Left renal cortex interstitium (tissue), 4 donors: ENCODE measurements around the gene SUN1. TPM values are rescaled to one million over a fixed set of nuclear protein-coding genes. Genes with fewer than 3 reads are reported as not detected.
"Not testable (repeated sequence)": the region's sequence is repeated elsewhere in the genome, so short reads cannot be mapped to it uniquely, and the experiment has no call there.

ENCODE experiments used
- DNase-seq, 4 donors: peaks; one replicate each; pipeline ENCODE4 v3.0.0-alpha.2; 2013; ENCODE audit warnings: low read depth in 4 of 4, low spot score in 2 of 4, missing footprints in 1 of 4
- polyA plus RNA-seq, 4 donors: library from polyadenylated mRNA; unstranded; fragments of 120-200 nt; gene quantifications; one replicate each; pipeline ENCODE4 v1.2.1, GENCODE V29; 2013; ENCODE audit not compliant: insufficient read length in 4 of 4

SUN1 gene
- polyA plus RNA-seq, 4 donors: 107 to 191 (median 147) TPM

DNA sequence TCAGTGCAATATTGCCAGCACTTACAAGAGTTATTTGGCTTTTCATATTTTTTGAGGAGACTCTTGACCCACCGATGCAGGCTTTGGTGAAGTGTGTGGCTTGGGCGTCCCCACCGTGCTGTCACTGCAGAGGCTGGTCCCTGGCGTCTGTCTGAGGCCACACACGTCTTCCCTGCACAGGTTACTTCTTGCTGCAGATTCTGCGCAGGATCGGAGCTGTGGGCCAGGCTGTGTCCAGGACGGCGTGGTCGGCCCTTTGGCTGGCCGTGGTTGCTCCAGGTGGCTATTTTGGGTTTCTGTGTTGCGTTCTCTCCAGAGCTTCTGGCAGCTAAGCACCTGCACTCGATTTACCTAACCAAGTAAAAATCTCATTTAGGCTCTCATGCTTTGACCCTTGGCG lies 18.9 kb downstream of the SUN1 start:
- DNase-seq: no peak

DNA sequence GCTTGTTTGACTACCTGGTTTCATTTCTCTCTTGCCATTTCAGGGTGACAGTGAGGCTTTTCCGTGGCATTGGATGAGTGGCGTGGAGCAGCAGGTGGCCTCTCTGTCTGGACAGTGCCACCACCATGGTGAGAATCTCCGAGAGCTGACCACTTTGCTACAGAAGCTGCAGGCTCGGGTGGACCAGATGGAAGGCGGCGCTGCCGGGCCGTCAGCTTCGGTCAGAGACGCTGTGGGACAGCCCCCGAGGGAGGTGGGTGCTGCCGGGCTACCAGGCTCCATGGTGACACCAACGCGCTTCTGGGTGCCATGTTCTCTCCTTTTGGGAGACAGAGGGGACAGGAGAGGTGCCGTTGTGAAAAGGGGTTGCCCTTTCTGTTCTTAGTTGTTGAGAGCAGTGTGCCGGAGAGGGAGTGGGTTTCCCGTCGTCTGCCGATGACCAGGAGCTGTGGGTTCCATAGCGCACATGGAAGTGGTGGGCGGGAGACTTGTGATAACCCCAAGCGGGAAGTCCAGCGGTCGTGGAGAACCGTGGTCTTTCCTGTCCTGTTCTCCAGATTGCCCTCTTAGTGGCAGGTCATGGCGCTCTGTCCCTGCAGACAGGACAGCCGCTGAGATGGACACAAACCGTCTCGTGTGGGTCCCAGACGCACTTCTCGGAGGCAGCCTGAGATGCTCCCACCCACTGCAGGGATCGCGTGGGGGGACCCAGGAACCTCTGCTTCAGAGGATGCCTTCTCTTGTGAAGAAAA lies 21.3 kb downstream of the SUN1 start:
- no peak for DNase-seq

DNA sequence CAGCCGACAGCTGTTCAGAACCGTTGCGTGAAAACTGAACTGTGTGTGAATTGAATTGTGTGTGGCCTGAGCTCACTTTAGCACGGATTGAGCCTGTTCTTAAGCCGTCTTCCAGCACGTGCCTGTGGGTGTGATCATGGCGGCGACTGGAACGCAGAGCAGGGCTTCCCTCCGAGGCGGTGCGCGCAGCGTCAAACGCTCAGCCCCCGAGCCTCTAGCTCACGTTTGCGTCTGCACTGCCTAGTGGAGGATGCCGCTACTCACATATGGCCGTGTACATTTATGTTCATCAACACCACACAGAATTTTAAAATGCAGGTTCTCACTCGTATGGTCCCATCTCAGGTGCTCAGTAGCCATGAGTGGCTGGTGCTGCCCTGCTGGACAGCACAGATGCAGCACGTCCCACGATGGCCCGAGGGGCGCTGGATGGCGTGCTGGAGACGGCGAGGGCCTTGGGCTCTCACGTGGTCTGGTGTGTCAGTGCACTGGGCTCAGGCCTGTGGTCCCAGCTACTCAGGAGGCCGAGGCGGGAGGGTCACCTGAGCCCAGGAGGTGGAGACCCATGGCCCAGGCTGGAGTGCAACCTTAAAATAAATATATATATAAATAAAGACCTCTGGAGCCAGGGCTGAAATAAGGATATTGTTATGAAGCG lies 22.0 kb downstream of the SUN1 start:
- no peak for DNase-seq

DNA sequence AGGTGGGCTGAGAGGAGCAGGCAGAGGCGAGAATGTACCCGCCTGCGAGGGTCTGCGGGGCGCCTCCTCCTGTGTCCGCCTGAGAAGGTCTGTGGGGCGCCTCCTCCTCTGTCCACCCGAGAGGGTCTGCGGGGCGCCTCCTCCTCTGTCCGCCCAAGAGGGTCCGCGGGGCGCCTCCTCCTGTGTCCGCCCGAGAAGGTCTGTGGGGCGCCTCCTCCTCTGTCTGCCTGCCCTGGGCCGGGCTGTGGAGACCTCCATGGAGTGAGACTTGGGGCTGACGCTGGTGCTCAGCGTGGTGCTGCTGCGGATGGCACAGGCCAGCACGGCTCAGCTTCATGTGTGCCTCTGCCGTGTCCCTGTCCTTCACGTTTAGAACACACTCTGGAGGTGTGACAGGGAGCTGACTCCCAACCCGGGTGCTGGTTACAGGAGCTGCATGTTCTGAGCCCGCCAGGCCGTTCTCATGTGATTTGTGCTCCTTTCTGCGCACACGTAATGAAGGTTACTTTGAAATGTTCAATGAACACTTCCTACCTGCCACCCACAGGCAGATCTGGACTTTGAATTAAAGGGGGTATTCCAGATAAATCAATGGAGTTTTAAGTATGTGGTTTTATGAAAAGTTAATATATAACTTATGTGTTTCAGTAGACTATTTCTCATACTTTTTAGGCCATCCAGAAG lies 23.6 kb downstream of the SUN1 start:
- no peak for DNase-seq

DNA sequence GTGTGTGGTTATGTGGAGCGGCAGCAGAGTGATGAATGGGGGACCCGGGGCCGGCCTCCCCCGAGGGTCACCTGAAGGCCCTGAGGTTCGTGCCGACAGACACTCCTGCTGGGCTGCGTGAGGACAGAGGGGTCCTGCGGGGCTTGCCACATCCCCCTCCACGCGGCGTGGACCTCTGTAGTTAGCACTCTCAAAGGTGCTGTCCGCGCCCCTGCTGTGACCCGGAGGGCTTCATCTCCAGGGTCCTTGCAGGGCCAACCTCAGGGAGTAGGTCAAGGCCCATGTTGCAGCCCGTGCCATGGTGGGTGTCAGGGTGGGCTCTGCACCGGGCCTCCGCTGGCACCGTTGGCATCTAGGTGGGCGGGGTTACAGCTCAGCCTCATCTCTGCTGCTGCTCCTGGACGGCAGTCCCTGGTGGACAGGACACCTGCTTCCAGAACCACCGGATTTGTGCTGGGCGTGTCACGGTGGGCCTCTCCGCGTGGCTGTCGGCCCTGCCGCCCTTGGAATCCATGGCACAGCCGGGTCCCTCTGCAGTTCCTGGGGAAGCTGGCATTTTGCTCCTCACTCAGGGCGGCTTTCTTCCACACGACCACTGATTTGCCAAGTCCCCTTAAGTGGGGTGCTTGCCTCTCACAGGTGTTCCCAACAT lies 24.3 kb downstream of the SUN1 start:
- DNase-seq: no peak

DNA sequence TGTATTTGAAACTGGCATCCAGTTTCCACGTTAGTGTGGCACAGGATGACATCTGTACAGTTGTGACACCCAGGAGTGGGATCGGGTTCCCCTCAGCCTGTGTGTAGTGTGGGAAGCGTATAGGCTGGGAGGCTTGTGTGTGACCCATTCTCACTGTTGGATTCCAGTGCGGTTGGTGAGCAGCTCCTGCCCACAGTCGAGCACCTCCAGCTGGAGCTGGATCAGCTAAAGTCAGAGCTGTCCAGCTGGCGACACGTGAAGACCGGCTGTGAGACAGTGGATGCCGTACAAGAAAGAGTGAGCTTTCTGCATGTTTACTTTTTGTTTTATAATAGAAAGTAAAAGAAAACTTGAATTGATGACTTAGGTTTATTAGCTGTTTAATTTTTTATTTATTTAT lies 25.4 kb downstream of the SUN1 start:
- DNase-seq: no peak

DNA sequence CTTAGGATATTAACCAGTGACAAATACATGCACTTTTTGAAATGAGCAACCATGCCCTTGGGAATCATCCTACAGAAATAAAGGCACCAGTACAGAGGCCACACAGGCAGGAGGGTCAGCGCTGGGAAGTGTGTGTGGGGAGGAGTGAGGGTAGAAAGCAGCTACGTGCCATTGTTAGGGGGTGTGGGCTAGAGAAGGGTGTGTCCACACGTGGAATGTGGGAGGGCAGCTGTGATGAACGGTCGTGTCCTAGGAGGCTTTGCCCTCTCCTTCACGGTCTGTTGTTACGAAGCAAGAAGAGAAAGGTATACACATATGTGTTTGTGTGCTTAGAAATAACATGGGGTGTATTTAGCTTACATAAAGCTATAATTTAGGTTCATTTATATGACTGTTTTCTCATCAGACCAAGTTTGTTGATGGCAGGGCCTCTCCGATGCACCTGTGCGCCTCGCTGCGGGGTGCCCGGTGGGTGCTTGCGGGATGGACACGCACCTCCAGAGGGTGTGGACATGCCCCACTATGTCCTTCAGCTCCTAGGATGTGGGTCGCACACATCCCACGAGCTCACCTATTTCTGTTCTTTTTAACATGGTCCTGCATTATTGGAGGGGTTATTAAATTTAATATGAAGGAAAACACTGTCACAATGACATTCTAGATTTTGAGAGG lies 27.2 kb downstream of the SUN1 start:
- DNase-seq: no peak

DNA sequence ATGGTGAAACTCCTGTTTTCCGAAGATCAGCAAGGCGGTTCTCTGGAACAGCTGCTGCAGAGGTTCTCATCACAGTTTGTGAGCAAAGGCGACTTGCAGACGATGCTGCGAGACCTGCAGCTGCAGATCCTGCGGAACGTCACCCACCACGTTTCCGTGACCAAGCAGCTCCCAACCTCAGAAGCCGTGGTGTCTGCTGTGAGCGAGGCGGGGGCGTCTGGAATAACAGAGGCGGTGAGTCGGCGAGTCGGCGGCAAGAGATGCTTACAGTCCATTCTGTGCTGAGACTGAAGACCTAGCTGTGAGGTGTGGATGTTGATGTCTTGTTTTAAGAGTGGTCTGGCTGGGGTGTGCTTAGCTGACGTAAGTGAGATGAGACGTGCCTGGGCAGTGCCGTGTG lies 27.9 kb downstream of the SUN1 start:
- DNase-seq: no peak

DNA sequence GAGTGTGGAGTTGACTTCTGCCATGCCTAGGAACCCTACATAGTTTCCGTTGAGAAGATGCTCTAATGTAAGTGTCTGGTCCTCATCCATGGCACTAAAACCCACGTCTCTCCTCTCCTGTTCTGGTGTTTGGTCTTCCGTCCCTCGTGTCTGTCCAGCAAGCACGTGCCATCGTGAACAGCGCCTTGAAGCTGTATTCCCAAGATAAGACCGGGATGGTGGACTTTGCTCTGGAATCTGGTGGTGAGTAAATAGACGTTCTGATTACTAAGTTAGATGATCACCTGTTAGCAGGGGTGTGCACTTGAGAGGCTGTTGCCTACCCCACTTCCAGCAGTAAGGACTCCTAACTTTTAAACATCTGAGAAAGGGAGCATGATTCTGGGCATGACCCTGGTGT lies 28.9 kb downstream of the SUN1 start:
- DNase-seq: no peak

DNA sequence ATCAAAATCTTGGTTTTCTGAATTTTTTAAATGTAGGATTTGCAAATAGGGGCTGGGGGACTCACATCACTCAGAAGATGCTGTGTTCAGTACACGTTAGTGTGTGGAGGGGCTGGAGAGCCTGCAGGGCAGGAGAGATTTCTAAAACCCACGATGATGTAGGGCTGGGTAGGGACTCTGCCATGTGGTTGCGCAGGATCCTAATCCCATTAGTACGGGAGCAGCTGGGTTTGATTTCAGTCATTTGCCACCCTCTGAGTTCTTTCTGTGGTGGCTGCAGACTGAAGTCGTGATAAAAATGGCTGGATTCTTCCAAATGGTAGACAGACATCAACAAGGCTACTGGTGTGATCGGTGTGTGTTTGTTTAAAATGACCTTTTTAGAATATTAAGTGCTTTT lies 29.9 kb downstream of the SUN1 start:
- no peak for DNase-seq

DNA sequence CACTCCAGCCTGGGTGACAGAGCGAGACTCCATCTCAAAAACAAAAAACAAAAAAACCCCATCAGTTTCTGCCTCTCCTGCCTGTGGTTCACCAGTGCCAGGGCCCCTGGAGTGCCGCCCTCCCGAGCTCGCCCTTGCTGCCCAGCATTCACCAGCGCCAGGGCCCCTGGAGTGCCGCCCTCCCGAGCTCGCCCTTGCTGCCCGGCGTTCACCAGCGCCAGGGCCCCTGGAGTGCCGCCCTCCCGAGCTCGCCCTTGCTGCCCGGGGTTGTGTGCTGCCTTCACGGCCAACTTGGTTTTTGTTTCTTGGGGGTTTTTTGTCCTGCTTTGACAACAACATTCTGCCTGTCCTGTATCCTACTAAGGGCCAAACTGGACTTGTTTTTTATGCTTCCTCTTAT lies 30.8 kb downstream of the SUN1 start:
- DNase-seq: no peak

DNA sequence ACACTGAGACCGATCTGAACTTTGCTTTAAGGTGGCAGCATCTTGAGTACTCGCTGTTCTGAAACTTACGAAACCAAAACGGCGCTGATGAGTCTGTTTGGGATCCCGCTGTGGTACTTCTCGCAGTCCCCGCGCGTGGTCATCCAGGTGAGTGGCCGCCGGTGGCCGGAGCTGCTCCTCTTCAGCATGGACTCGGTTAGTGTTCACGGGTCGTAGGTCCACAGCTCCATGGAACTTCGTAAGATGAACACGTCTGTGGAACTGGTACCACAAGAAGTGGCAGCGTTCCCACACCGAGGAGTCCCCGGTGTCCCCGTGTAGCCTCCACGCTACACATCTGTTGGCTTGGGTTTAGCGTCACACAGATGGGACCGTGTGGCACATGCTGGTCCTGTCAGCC lies 33.6 kb downstream of the SUN1 start:
- no peak for DNase-seq

DNA sequence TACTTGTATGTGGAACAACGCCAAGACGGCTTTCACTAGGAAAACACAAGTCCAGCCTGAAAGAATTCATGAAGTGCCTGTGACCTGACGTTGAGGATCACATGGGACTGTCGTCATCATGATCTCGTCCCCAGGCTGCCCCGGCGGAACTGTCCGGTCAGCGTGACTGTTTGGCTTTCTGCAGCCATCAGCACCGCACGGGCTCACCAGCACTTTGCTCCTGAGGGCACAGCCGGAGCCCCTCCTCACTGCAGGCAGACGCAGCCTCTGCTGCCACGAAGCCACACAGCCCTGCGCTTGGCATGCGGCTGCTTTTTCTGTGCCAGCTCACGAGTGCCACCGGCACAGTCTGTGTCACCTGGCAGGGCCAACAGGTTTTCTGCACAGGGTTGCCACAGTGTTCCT lies 34.7 kb downstream of the SUN1 start:
- no peak for DNase-seq

DNA sequence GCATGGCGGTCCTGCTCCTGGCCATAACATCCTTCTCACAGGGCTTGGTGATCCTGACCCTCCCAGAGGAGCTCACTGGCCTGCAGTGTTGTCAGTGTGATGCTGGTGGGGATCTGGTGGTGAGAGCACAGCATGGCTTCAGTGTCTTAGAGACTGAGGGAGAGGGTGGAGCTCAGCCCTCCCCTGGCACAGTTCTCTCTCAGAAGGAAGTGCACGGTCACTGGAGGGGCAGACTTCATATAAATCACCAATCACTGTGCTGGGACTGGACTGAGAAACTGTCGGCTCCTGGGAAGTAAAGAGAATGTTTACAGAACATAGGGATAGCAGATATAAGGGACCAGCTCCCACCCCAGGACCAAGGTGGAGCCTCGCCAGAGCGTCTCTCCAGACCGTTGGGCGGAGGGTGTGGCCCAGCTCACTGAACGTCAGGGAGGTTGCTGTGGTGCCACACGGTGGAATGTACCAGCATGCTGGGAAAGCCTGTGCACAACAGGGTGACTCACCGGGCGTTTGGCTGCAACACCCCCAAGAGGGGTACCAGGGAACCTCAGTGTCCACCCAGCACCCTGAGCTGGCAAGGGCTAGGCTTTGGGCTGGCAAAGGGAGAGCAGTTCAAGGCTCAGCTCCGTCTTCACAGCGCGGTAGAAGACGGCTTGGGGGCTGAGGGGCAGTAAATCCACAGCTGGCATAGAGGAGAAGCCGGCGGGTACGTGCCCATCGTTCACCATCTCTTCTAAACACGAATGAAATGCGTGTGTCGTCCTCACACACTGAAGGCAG lies 35.3 kb downstream of the SUN1 start:
- DNase-seq: no peak

DNA sequence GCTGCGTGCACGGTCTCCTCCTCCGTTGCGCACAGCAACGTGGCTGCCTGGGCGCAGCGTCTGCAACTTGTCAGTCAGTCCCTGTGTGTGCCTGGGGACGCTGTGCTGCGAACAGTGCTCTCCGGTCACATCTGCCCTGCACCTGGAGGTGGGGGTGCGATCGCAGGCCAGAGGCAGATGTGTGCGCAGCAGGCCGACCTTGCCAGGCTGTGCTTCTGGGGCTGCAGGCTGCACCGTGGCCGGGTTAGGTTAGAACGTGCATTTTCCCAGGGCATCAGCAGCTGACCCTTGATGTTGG lies 35.9 kb downstream of the SUN1 start:
- no peak for DNase-seq

DNA sequence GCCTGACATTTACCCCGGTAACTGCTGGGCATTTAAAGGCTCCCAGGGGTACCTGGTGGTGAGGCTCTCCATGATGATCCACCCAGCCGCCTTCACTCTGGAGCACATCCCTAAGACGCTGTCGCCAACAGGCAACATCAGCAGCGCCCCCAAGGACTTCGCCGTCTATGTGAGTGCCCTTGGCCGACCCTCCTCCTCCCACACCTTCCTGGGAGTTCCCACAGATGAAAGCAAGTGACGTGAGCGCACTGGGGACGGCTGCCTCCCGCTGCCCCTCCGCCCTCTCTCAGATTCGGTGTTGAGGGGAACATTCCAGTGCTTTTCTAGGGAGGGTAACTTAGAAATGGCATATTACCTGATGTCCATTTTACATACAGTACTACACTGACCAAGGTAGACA lies 37.1 kb downstream of the SUN1 start:
- DNase-seq: no peak

DNA sequence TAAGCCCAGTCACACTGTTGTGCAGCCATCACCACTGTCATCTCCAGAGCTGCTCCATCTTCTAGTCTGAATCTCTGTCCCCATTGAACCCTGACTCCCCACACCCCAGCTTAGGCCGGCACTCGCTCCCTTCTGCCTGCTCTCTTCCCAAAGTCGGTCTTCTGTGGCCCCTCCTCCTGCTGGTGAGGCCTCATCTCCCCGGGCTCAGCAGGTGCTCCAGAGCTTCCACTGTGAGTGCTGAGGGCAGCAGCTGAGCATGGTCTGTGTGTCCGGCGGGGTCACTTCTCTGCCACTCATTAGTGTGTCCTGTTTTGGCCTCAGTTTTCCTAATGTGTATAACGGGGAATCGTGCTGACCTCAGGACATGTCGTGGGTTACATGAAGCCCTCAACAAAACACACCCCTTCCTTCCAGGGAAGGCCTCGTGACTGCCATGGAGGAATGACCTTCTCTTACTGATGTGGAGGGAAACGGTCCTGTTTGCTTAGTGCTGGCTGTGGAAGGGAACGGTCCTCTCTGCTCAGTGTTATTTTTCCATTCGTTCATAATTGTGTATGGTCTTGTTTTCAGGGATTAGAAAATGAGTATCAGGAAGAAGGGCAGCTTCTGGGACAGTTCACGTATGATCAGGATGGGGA lies 39.7 kb downstream of the SUN1 start:
- no peak for DNase-seq

DNA sequence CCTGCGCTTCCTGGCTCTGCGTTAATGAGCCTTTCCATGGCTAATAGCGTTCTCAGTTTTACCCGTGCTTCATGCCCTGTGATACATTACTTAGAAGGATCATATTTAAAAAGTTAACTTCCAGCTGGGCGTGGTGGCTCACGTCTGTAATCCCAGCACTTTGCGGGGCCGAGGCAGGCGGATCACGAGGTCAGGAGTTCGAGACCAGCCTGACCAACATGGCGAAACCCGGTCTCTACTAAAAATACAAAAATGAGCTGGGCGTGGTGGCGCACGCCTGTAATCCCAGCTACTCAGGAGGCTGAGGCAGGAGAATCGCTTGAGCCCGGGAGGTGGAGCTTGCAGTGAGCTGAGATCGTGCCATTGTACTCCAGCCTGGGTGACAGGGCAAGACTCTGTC lies 40.4 kb downstream of the SUN1 start:
- not testable (repeated sequence) for DNase-seq

DNA sequence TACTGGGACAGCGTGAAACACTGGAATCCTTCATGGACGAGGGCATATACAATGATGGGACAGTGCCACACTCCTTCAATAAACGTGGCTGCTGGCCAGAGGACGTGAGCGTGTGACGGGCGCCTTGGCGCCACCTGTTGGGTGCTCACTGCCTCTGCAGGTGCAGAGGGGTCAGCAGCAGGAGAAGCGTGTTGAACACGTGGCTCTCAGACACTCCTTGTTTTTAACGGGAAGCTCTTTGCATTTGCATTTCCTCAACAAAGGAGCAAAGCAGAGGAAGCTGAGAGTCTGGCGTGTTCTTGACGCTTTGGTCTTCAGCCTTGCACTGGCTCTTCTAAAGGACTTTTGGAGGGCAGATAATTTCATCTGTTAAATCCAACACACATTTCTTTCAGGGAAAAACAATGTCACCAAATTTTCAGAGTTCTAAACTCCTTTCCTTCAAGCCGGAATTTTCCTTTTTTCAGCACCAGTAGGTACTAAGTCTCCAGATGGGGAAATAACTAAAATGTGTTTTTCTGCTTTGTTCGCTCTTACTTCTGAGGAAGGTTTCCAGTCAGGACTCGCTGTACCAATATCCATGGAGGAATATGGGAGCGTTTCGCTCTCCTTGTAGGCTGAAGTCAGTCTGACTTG lies 41.2 kb downstream of the SUN1 start:
- peak in 1 of 4 donors; percentile 54 for DNase-seq
